ELF-1 (cell line): ENCODE data around the gene CYB561.
"Not testable (repeated sequence)": the region's sequence is repeated elsewhere in the genome, so short reads cannot be mapped to it uniquely, and the experiment has no call there.

Experiments
- DNase-seq: peaks from one replicate; pipeline ENCODE4 v3.0.0-alpha.2; 2016; ENCODE audit warnings: low read depth, low spot score

Gene CYB561

GRCh38 chr17:63479495-63480184, 33.5 kb upstream of the CYB561 start:
- DNase-seq, result no peak

- peak; percentile 88 for DNase-seq
Observed at GRCh38 chr17:63478814-63479494, 32.8 kb upstream of the CYB561 start.

DNA sequence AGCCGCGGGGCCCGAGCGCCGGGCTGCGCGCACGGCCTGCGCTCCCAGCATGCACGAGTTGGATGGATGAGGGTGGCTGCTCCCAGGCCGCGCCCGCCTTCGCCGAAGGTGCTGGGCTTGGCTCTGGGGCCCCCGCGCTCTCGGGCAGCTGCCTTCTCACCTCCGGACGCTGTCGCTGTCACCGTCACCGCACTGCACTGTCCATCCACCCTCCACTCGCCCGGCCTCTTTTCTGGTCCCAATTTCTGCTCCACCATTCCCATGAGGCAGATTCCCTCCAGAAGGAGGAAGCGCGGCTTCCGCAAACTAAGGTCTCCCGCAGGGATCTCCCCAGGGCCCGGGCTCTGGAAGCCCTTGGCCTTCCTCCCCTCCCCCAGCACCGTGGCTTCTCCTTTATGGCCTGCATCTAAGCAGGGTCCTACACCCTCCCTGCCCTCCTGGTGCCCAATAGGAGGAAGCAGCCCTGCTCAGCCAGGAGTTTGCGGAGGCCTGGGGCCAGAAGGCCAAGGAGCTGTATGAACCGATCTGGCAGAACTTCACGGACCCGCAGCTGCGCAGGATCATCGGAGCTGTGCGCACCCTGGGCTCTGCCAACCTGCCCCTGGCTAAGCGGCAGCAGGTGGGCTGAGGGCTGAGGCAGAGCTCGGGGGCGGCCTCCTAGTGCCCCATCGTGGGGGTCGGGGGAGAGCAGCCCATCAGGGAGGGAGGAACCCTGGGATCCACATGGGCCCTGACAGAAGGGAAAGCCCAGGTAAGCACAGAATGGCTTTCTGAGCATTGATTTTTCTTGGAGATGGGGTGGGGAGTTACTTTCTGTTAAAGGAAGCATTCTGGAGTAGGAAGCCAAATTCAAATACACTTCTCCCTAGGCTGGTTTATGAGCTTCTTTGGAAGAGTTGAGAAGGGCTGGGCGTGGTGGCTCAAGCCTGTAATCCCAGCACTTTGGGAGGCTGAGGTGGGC, 31.7 kb upstream of the CYB561 start:
- DNase-seq, result peak; percentile 42

DNA sequence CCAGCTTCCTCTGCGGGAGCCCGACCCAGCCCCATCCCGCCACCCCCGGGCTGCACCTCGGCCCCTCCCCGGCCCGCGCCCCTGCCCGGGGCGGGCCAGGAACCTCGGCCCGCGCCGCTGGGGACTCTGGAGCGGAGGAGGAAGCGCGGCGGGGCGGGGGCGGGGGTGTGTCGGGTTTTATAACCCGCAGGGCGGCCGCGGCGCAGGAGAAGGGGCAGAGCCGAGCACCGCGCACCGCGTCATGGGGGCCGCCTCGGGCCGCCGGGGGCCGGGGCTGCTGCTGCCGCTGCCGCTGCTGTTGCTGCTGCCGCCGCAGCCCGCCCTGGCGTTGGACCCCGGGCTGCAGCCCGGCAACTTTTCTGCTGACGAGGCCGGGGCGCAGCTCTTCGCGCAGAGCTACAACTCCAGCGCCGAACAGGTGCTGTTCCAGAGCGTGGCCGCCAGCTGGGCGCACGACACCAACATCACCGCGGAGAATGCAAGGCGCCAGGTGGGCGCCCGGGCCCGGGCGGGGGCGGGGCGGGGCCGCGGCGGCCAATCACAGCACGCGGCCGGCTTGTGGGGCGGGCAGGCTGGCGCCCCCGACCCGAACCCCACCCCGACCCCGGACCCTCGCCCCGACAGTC, 30.9 kb upstream of the CYB561 start, which contains the start of gene ACE:
Gene ACE (plus strand): TSS at position 208 of the 626 bp plus-strand sequence. CDS start 34 bp downstream, at position 242.
- peak; percentile 58 for DNase-seq

DNA sequence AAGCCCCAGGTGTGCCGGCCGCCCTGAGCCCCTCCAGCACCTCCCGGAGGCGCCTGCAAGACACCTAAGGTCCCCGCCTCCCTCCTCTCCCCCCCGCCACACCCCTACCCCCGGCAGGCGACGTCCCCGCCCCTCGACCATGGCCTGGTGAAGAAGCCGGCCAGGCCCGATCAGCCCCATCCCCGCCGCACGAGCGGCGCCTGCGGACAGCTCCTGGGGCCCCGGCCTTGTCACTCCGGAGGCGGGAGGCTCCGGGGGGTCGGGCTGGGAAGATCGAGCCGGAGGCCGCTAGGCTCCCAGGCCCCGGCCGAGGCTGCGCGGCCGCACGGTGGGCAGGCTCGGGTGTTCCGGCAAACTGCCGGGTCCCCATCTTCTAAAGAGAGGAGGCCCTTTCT, 30.4 kb upstream of the CYB561 start:
- peak; percentile 53 for DNase-seq

DNA sequence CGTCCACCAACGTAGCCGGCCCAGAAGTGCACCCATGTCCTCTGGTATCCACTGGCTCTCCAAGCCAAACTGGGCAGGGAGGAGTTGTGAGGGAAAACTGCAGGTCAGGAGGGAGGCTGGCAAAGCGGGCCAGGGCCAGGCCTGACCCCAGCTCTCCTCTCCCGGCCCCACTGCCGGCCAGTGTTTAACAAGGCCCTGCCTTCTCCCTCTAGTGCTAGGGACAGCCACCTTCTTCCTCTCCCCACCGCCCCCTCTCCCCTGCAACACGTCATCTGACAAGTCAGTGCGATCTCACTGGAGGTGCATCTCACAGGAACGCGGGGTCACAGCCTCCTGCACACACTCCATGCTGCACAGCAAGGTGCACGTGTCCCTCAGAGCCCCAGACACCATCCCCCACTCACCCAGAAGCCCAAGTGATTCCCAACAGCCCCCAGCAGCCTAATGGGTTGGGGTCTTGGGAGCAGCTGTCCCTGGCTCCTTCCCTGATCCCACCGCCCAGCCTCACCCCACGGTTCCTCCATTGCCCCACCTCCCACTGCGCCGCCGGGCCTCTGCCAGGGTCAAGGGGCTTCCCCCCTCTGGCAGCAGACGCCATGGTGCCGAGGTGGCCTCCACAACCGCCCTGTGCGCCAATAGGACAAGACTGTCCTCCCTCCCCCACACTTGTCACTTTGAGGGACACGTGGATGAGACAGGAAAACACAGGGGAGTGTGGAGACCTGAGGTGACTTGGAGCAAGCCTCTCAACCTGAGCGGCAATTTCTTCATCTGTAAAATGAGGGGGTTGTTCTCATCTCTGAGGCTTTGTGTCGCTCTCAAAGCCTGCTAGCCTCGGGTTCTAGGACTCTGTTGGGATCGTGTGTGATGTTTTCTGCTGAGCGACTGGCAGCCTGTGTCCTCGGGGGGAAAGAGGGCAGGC, 29.6 kb upstream of the CYB561 start:
- peak; percentile 23 for DNase-seq

GRCh38 chr17:63474586-63475460, 28.7 kb upstream of the CYB561 start:
- no peak for DNase-seq

DNA sequence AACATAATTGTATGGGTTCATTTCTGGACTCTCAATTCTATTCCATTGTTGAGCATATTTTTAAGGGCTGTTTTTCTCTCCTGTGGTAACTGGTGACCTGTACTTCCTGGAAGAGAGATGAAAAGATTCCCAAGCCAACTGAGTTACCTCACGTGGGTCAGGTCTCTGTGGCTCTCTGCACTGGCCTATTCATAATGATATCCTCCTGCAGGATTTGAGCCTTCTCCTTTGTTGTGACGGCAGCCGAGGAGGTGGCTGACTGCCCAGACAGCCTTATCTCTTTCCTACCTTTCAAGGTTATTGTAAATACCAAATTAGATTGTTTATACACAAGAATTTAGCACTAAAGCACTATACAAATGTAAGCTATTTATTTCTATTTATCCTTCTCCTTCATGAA, 28.1 kb upstream of the CYB561 start:
- no peak for DNase-seq

- DNase-seq, result not testable (repeated sequence)
Observed at GRCh38 chr17:63468099-63468498, 22.0 kb upstream of the CYB561 start.

- DNase-seq, result no peak
Observed at GRCh38 chr17:63464691-63465236, 18.7 kb upstream of the CYB561 start.

- DNase-seq, result no peak
Observed at GRCh38 chr17:63463771-63464170, 17.7 kb upstream of the CYB561 start.

- DNase-seq, result peak; percentile 43
Observed at GRCh38 chr17:63460018-63460417, 13.9 kb upstream of the CYB561 start.

DNA sequence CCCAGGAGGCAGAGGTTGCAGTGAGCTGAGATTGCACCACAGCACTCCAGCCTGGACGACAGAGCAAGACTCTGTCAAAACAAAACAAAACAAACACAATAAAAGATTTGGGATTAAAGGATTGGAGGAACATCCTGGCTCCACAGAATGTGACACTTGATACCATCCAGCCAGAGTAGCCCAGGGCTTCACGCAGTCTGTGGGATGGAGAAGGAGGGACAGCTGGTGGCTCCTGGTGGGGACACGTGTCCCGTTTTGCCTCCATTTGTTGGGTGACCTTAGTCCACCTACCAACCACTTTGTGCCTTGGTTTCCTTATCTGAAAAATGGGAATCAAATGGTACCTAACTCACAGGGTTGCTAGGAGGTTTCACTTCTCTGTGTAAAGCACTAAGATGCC, 12.4 kb upstream of the CYB561 start:
- no peak for DNase-seq

- DNase-seq, result no peak
Observed at GRCh38 chr17:63455417-63455816, 9.3 kb upstream of the CYB561 start.

DNA sequence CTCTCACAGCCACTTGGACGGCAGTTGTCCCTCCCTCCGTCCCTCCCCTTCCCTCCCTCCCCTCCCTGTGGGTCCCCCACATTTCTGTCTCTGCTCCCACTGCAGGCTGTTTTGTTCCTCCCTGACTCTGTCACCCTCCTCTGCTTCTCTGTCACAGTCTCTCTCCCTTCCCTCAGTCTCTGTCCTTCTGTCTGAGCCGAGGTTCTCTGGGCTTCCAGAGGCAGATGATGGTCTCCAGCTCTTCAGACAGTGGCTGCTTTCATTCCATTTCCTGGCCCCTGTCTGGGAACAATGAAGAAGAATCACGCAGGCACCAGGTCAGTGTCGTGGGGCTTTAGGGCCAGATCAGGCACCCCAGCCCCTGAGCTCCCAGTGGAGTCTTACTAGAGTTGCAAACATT, 8.8 kb upstream of the CYB561 start:
- DNase-seq, result no peak

GRCh38 chr17:63454357-63454756, 8.3 kb upstream of the CYB561 start:
- DNase-seq, result not testable (repeated sequence)

- DNase-seq, result no peak
Observed at GRCh38 chr17:63452962-63453551, 7.0 kb upstream of the CYB561 start.

GRCh38 chr17:63452046-63452961, 6.2 kb upstream of the CYB561 start:
- no peak for DNase-seq
